Hepatocyte (in vitro differentiated cells): ENCODE data around the gene JAM3. TPM values are rescaled to one million over a fixed set of nuclear protein-coding genes. Genes with fewer than 3 reads are reported as not detected.

Experiments
- DNase-seq: peaks from one replicate; pipeline ENCODE4 v3.0.0-alpha.2; 2016; ENCODE audit warnings: low spot score
- H2AFZ ChIP-seq: fragments of 200-600 bp; sonication (generic); 2 replicates; pipeline ENCODE4 v1.6.0; 2016; ENCODE audit warnings: antibody characterized with exemption, mild to moderate bottlenecking
- H3K27ac ChIP-seq: fragments of 200-600 bp; sonication (generic); 2 replicates; pipeline ENCODE4 v1.5.1; 2016; ENCODE audit warnings: mild to moderate bottlenecking
- H3K27me3 ChIP-seq: fragments of 200-600 bp; sonication (generic); 2 replicates; pipeline ENCODE4 v1.6.1; 2016
- H3K36me3 ChIP-seq: fragments of 200-600 bp; sonication (generic); replicated peaks from 2 replicates; pipeline ENCODE4 v1.5.1; 2016; ENCODE audit warnings: low read depth; ENCODE audit not compliant: insufficient read depth
- H3K4me1 ChIP-seq: fragments of 200-600 bp; sonication (generic); 2 replicates; pipeline ENCODE4 v1.5.1; 2016; ENCODE audit warnings: mild to moderate bottlenecking, moderate library complexity; ENCODE audit not compliant: insufficient read depth
- H3K4me2 ChIP-seq: fragments of 200-600 bp; sonication (generic); 2 replicates; pipeline ENCODE4 v1.6.0; 2016
- H3K4me3 ChIP-seq: fragments of 200-600 bp; sonication (generic); 2 replicates; pipeline ENCODE4 v1.5.1; 2016; ENCODE audit warnings: mild to moderate bottlenecking
- H3K79me2 ChIP-seq: fragments of 200-600 bp; sonication (generic); 2 replicates; pipeline ENCODE4 v1.6.0; 2017; ENCODE audit warnings: mild to moderate bottlenecking
- H3K9me2 ChIP-seq: fragments of 200-600 bp; sonication (generic); replicated peaks from 2 replicates; pipeline ENCODE4 v1.6.0; 2017; ENCODE audit warnings: mild to moderate bottlenecking; ENCODE audit not compliant: insufficient read depth
- H3K9me3 ChIP-seq: fragments of 200-600 bp; sonication (generic); 2 replicates; pipeline ENCODE4 v1.5.1; 2016; ENCODE audit warnings: low read depth, mild to moderate bottlenecking
- H4K20me1 ChIP-seq: fragments of 200-600 bp; sonication (generic); 2 replicates; pipeline ENCODE4 v1.6.0; 2016; ENCODE audit warnings: mild to moderate bottlenecking; ENCODE audit not compliant: insufficient read depth, poor library complexity, severe bottlenecking
- EZH2 ChIP-seq: fragments of 200-600 bp; sonication (generic); IDR thresholded peaks from 2 replicates; pipeline ENCODE4 v1.6.1; 2016; ENCODE audit warnings: antibody characterized with exemption, mild to moderate bottlenecking, borderline replicate concordance
- EZH2phosphoT487 ChIP-seq: fragments of 200-600 bp; sonication (generic); IDR thresholded peaks from one replicate; pipeline ENCODE4 v1.6.1; 2018; ENCODE audit warnings: antibody characterized with exemption, mild to moderate bottlenecking, low read depth, moderate library complexity; ENCODE audit not compliant: unreplicated experiment, severe bottlenecking
- WGBS: methylation state at CpG from one replicate; pipeline ENCODE4 v1.1.6; 2016; ENCODE audit warnings: low lambda C conversion rate; ENCODE audit errors: missing lambda C conversion rate; 5-methylcytosine and 5-hydroxymethylcytosine counted together
- polyA plus RNA-seq: library from polyadenylated mRNA; unstranded; fragments of >200 nt; fragmentation: Nextera tagmentation; extraction: Ambion mirVana; gene quantifications from 2 replicates; pipeline ENCODE4 v1.2.1, GENCODE V29; 2016
- total RNA-seq: library from RNA; depleted of rRNA; stranded (reverse); fragments of >200 nt; gene quantifications from 2 replicates; pipeline ENCODE4 v1.2.3, GENCODE V29; 2014
- TF ChIP-seq, protein P1 (sequence below): fragments of 200-600 bp; sonication (generic); IDR thresholded peaks from 2 replicates; pipeline ENCODE4 v1.5.1; 2016; ENCODE audit warnings: antibody characterized with exemption, mild to moderate bottlenecking; ENCODE audit not compliant: poor library complexity

JAM3 gene
- total and polyA plus RNA-seq, 2 experiments from 2014 or later: 20.3 to 23.6 TPM

GRCh38 chr11:134037046-134037908, 31.6 kb upstream of the JAM3 start:
- peak overlapping the region; percentile 63 for H3K4me3 ChIP-seq
- peak; percentile 88 for DNase-seq
- peaks cover 45% of the 10 kb centered on the region for H3K4me1 ChIP-seq
- WGBS: 2% methylated on average over 42 of the region's 54 CpGs
- H3K27me3 ChIP-seq: no peaks in the 10 kb centered on the region
- H3K27ac ChIP-seq: peak overlapping the region; percentile 96
- H4K20me1 ChIP-seq: no peaks in the 10 kb centered on the region
- no peaks in the 10 kb centered on the region for H3K9me3 ChIP-seq
- H2AFZ ChIP-seq: peak overlapping the region; percentile 58
- TF ChIP-seq EZH2phosphoT487 (no peak), EZH2 (no peak)
- TF ChIP-seq, protein P1, sequence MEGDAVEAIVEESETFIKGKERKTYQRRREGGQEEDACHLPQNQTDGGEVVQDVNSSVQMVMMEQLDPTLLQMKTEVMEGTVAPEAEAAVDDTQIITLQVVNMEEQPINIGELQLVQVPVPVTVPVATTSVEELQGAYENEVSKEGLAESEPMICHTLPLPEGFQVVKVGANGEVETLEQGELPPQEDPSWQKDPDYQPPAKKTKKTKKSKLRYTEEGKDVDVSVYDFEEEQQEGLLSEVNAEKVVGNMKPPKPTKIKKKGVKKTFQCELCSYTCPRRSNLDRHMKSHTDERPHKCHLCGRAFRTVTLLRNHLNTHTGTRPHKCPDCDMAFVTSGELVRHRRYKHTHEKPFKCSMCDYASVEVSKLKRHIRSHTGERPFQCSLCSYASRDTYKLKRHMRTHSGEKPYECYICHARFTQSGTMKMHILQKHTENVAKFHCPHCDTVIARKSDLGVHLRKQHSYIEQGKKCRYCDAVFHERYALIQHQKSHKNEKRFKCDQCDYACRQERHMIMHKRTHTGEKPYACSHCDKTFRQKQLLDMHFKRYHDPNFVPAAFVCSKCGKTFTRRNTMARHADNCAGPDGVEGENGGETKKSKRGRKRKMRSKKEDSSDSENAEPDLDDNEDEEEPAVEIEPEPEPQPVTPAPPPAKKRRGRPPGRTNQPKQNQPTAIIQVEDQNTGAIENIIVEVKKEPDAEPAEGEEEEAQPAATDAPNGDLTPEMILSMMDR: no peak
- H3K9me2 ChIP-seq: no peaks in the 10 kb centered on the region
- H3K36me3 ChIP-seq: no peaks in the 10 kb centered on the region
- peak overlapping the region; percentile 82 for H3K4me2 ChIP-seq
- H3K79me2 ChIP-seq: no peaks in the 10 kb centered on the region

GRCh38 chr11:134038897-134039470, 29.9 kb upstream of the JAM3 start:
- H3K27me3 ChIP-seq: no peaks in the 10 kb centered on the region
- H3K4me2 ChIP-seq: peak overlapping the region; percentile 39
- H3K4me3 ChIP-seq: no peak overlapping the region
- H4K20me1 ChIP-seq: no peaks in the 10 kb centered on the region
- H3K9me3 ChIP-seq: no peaks in the 10 kb centered on the region
- no peaks in the 10 kb centered on the region for H3K36me3 ChIP-seq
- TF ChIP-seq EZH2phosphoT487: no peak
- no peak for TF ChIP-seq EZH2
- DNase-seq: peak; percentile 54
- no peak overlapping the region for H2AFZ ChIP-seq
- peak overlapping the region; percentile 73 for H3K27ac ChIP-seq
- WGBS: 34% methylated on average over 10 of the region's 10 CpGs
- H3K79me2 ChIP-seq: no peaks in the 10 kb centered on the region
- H3K4me1 ChIP-seq: peaks cover 41% of the 10 kb centered on the region
- no peaks in the 10 kb centered on the region for H3K9me2 ChIP-seq

DNA sequence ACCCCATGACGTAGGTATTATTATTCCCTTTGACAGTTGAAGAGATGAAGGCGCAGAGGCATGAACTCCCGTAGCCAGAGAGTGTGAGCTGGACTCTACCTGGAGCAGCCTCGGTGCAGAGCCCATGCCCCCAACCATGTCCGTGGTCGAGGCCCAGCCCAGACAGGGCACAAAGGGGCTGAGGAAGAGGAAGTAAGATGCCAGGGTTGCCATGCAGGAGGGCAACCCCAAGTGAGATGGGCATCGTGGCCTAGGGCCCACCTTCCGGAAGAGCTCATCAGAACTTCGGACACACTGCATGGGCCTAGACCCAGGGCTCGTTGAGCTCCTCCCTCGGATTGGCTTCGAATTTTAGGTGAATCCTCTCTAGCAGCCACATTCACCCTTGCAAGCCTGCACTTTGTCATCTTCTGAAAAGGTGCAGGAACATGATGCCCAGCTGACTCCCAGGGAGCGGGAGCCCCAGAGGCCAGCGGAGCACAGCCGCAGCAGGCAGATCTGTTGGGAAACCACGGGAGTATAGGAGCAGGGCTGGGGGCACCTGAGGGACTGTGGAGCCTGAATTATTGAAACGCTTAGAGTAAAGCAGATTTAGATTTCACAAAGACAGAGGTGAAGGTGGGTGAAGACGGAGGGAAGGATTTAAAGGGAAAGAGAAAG, 29.0 kb upstream of the JAM3 start:
- peak overlapping the region; percentile 73 for H3K27ac ChIP-seq
- no peaks in the 10 kb centered on the region for H3K27me3 ChIP-seq
- H3K79me2 ChIP-seq: no peaks in the 10 kb centered on the region
- H3K4me1 ChIP-seq: peaks cover 35% of the 10 kb centered on the region
- no peak overlapping the region for H2AFZ ChIP-seq
- no peaks in the 10 kb centered on the region for H3K36me3 ChIP-seq
- no peaks in the 10 kb centered on the region for H3K9me2 ChIP-seq
- H3K4me2 ChIP-seq: peak overlapping the region; percentile 39
- 80% methylated on average over 18 of the region's 18 CpGs for WGBS
- H4K20me1 ChIP-seq: no peaks in the 10 kb centered on the region
- no peak for TF ChIP-seq EZH2
- H3K4me3 ChIP-seq: no peak overlapping the region
- no peak for DNase-seq
- no peaks in the 10 kb centered on the region for H3K9me3 ChIP-seq

DNA sequence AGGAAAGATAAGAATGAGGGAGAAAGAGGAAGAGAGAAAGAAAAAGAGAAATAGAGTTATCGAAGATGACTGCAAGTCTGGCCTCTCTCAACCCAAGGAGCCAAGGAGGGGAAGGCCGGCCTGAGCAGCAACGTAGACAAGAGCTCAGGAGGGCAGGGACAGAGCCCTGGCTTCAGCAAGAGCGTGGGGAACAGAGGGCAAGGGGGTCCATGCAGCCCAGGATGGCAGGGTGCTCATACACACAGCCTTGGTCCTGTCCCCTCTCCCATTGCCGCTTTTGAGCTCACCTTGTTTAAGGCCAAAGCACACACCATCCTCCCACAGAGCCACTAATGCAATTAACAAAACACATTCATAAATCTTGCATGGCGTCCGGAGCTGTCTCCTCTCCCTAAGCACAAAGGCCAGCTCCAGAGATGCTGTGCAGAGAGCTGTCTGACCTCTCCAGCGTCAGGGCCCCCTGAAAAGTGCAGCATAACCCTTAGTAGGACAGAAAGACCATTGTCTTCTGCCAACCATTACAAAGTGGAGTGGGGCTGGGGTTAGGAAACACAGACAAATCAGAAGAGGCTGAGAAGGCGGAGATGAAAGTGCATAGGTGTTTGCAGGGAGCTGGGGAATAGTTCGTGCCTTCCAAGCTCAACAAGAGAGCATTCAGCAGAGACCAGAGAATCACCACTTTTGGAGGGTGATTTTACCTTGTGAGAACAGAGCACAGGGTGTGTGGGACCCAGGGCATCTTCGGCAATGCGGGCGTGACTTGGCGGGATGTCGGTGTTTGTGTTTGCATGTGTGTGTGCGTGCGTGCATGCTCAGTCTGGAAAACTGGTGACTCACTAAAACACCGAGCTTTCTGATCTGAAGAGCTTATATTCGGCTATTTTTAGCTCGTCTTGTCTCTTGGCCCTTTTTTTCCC, 28.2 kb upstream of the JAM3 start:
- H3K27me3 ChIP-seq: no peaks in the 10 kb centered on the region
- 68% methylated on average over 20 of the region's 20 CpGs for WGBS
- no peaks in the 10 kb centered on the region for H3K9me3 ChIP-seq
- no peaks in the 10 kb centered on the region for H4K20me1 ChIP-seq
- peak; percentile 72 for DNase-seq
- H3K4me1 ChIP-seq: peaks cover 35% of the 10 kb centered on the region
- peak overlapping the region; percentile 13 for H3K4me2 ChIP-seq
- no peaks in the 10 kb centered on the region for H3K9me2 ChIP-seq
- no peak overlapping the region for H3K4me3 ChIP-seq
- TF ChIP-seq EZH2: no peak
- no peak for TF ChIP-seq EZH2phosphoT487
- TF ChIP-seq, protein P1: no peak
- H2AFZ ChIP-seq: no peak overlapping the region
- H3K27ac ChIP-seq: peak overlapping the region; percentile 73
- H3K79me2 ChIP-seq: no peaks in the 10 kb centered on the region
- H3K36me3 ChIP-seq: no peaks in the 10 kb centered on the region
